ENCODE results near the gene APOL3. TPM values are rescaled to one million over a fixed set of nuclear protein-coding genes. Genes with fewer than 3 reads are reported as not detected.
"Not testable (repeated sequence)": the region's sequence is repeated elsewhere in the genome, so short reads cannot be mapped to it uniquely, and the experiment has no call there.

APOL3 gene
- total RNA-seq, 1 experiment from 2014 or later: 0.18 TPM

- DNase-seq (ENCODE audit: low read depth, low spot score); in situ Hi-C loops (cut with HindIII; ENCODE audit: low pct_unique_long_range_greater_than_20kb, low sequenced_read_pairs): not testable (repeated sequence)
Observed at GRCh38 chr22:36099561-36099960, 61.0 kb downstream of the APOL3 start.

- in situ Hi-C loops (cut with HindIII; ENCODE audit: low pct_unique_long_range_greater_than_20kb, low sequenced_read_pairs): no loop called here
- DNase-seq (ENCODE audit: low read depth, low spot score): peak; percentile 37
Observed at GRCh38 chr22:36097880-36098279, 62.7 kb downstream of the APOL3 start.

GRCh38 chr22:36090772-36091171 lies 69.8 kb downstream of the APOL3 start:
- in situ Hi-C loops (cut with HindIII; ENCODE audit: low pct_unique_long_range_greater_than_20kb, low sequenced_read_pairs); DNase-seq (ENCODE audit: low read depth, low spot score): not testable (repeated sequence)

Other genes with a start within 250 kb of the APOL3 start
- 53.6 and 57.0 TPM in 2 replicates for gene RBFOX2, start 131.9 kb downstream of the APOL3 start, total RNA-seq (2014; rRNA removed; shearing (Covaris generic))
- not detected in 2 replicates for gene APOL4, start 41.1 kb upstream of the APOL3 start, total RNA-seq (2014; rRNA removed; shearing (Covaris generic))
- 29.8 and 36.4 TPM in 2 replicates for gene APOL2, start 78.8 kb upstream of the APOL3 start, total RNA-seq (2014; rRNA removed; shearing (Covaris generic))
- 1.5 and 2.6 TPM in 2 replicates for gene APOL1, start 92.4 kb upstream of the APOL3 start, total RNA-seq (2014; rRNA removed; shearing (Covaris generic))
- 69.7 and 99.6 TPM in 2 replicates for gene MYH9, start 227.2 kb upstream of the APOL3 start, total RNA-seq (2014; rRNA removed; shearing (Covaris generic))